ENCODE data around the gene DYNC1I1.

The DYNC1I1 gene

GRCh38 chr7:95925971-95926370 lies 153.6 kb downstream of the DYNC1I1 start:
- Histone ChIP-seq H4K91ac (ENCODE audit: low read depth, low read length, poor library complexity) (no peak overlapping the region), H3K27me3 (ENCODE audit: control insufficient read depth in 3 of 3, insufficient read depth in 3 of 3, low read depth in 1 of 3, low read length in 3 of 3) (peaks cover 0 to 7% (median 0%) of the 10 kb centered on the region in 3 experiments), H3K9ac (ENCODE audit: low read depth, low read length, poor library complexity) (no peak overlapping the region), H3K4me3 (ENCODE audit: low read length in 2 of 2) (no peak overlapping the region), H3K79me1 (ENCODE audit: low read depth, low read length) (no peaks in the 10 kb centered on the region), H3K9me3 (replicated peaks in 1 of 2; ENCODE audit: control insufficient read depth in 2 of 2, insufficient read depth in 1 of 2, low read depth in 1 of 2, low read length in 2 of 2) (no peaks in the 10 kb centered on the region), H2BK15ac (ENCODE audit: low read length) (no peak overlapping the region), H2BK5ac (ENCODE audit: low read length) (no peak overlapping the region), H2AK5ac (ENCODE audit: low read depth, low read length) (no peak overlapping the region), H3K4me1 (ENCODE audit: control insufficient read depth in 2 of 2, insufficient read depth in 1 of 2, low read depth in 1 of 2, low read length in 2 of 2) (no peaks in the 10 kb centered on the region), H3K27ac (replicated peaks; ENCODE audit: low read length) (no peak overlapping the region), H3K23ac (ENCODE audit: low read depth, low read length, poor library complexity) (no peak overlapping the region), H3K18ac (ENCODE audit: low read length) (no peak overlapping the region), H2AFZ (ENCODE audit: low read length) (no peak overlapping the region), H3K4me2 (ENCODE audit: insufficient read depth, low read length, poor library complexity, severe bottlenecking) (no peak overlapping the region), H3K4ac (ENCODE audit: low read length) (no peak overlapping the region), H2BK120ac (ENCODE audit: low read depth, low read length) (no peak overlapping the region), H4K8ac (ENCODE audit: low read depth, low read length) (no peak overlapping the region), H3K36me3 (replicated peaks in 1 of 2; ENCODE audit: control insufficient read depth in 2 of 2, insufficient read depth in 2 of 2, low read length in 2 of 2) (no peaks in the 10 kb centered on the region), H3K14ac (ENCODE audit: low read length) (no peak overlapping the region), H2BK12ac (ENCODE audit: low read length) (no peak overlapping the region)
- DNase-seq (ENCODE audit: low spot score): no peak

- no peak for DNase-seq (ENCODE audit: low spot score)
- H3K27me3 ChIP-seq (ENCODE audit: control insufficient read depth in 3 of 3, insufficient read depth in 3 of 3, low read depth in 1 of 3, low read length in 3 of 3): peaks cover 0 to 7% (median 0%) of the 10 kb centered on the region in 3 experiments
These were observed 155.4 kb downstream of the DYNC1I1 start for GRCh38 chr7:95927756-95928155.

GRCh38 chr7:95929710-95930280 lies 157.4 kb downstream of the DYNC1I1 start:
- Histone ChIP-seq H2BK120ac (ENCODE audit: low read depth, low read length) (no peak overlapping the region), H2AK5ac (ENCODE audit: low read depth, low read length) (no peak overlapping the region), H2BK15ac (ENCODE audit: low read length) (no peak overlapping the region), H3K27ac (replicated peaks; ENCODE audit: low read length) (no peak overlapping the region), H2BK12ac (ENCODE audit: low read length) (no peak overlapping the region), H3K4ac (ENCODE audit: low read length) (no peak overlapping the region), H3K9me3 (replicated peaks in 1 of 2; ENCODE audit: control insufficient read depth in 2 of 2, insufficient read depth in 1 of 2, low read depth in 1 of 2, low read length in 2 of 2) (no peaks in the 10 kb centered on the region), H2AFZ (ENCODE audit: low read length) (no peak overlapping the region), H3K36me3 (replicated peaks in 1 of 2; ENCODE audit: control insufficient read depth in 2 of 2, insufficient read depth in 2 of 2, low read length in 2 of 2) (no peaks in the 10 kb centered on the region), H3K23ac (ENCODE audit: low read depth, low read length, poor library complexity) (no peak overlapping the region), H4K8ac (ENCODE audit: low read depth, low read length) (no peak overlapping the region), H3K9ac (ENCODE audit: low read depth, low read length, poor library complexity) (no peak overlapping the region), H3K79me1 (ENCODE audit: low read depth, low read length) (no peaks in the 10 kb centered on the region), H3K18ac (ENCODE audit: low read length) (no peak overlapping the region), H3K4me1 (ENCODE audit: control insufficient read depth in 2 of 2, insufficient read depth in 1 of 2, low read depth in 1 of 2, low read length in 2 of 2) (no peaks in the 10 kb centered on the region), H3K4me2 (ENCODE audit: insufficient read depth, low read length, poor library complexity, severe bottlenecking) (no peak overlapping the region), H4K91ac (ENCODE audit: low read depth, low read length, poor library complexity) (no peak overlapping the region), H3K14ac (ENCODE audit: low read length) (no peak overlapping the region), H2BK5ac (ENCODE audit: low read length) (no peak overlapping the region), H3K27me3 (ENCODE audit: control insufficient read depth in 3 of 3, insufficient read depth in 3 of 3, low read depth in 1 of 3, low read length in 3 of 3) (peaks cover 0 to 7% (median 0%) of the 10 kb centered on the region in 3 experiments), H3K4me3 (ENCODE audit: low read length in 2 of 2) (no peak overlapping the region)
- no CpG with 5 or more reads among the region's 1 CpG for WGBS, 2 donors (ENCODE audit: extremely low coverage in 2 of 2, insufficient read length in 2 of 2, insufficient replicate concordance in 1 of 2)
- DNase-seq (ENCODE audit: low spot score): no peak

More at GRCh38 chr7:95927756-95928155, 155.4 kb downstream of the DYNC1I1 start:
- no peak overlapping the region for H3K4me3 ChIP-seq (ENCODE audit: low read length in 2 of 2)
- H2AK5ac ChIP-seq (ENCODE audit: low read depth, low read length): no peak overlapping the region
- H3K9ac ChIP-seq (ENCODE audit: low read depth, low read length, poor library complexity): no peak overlapping the region
- no peaks in the 10 kb centered on the region for H3K36me3 ChIP-seq (replicated peaks in 1 of 2; ENCODE audit: control insufficient read depth in 2 of 2, insufficient read depth in 2 of 2, low read length in 2 of 2)
- no peak overlapping the region for H2BK15ac ChIP-seq (ENCODE audit: low read length)
- H3K4ac ChIP-seq (ENCODE audit: low read length): no peak overlapping the region
- H4K91ac ChIP-seq (ENCODE audit: low read depth, low read length, poor library complexity): no peak overlapping the region
- no peak overlapping the region for H2BK120ac ChIP-seq (ENCODE audit: low read depth, low read length)
- no peaks in the 10 kb centered on the region for H3K4me1 ChIP-seq (ENCODE audit: control insufficient read depth in 2 of 2, insufficient read depth in 1 of 2, low read depth in 1 of 2, low read length in 2 of 2)
- H2BK12ac ChIP-seq (ENCODE audit: low read length): no peak overlapping the region
- no peak overlapping the region for H2BK5ac ChIP-seq (ENCODE audit: low read length)
- H3K23ac ChIP-seq (ENCODE audit: low read depth, low read length, poor library complexity): no peak overlapping the region
- H3K27ac ChIP-seq (replicated peaks; ENCODE audit: low read length): no peak overlapping the region
- no peak overlapping the region for H3K18ac ChIP-seq (ENCODE audit: low read length)
- no peak overlapping the region for H3K14ac ChIP-seq (ENCODE audit: low read length)
- no peaks in the 10 kb centered on the region for H3K79me1 ChIP-seq (ENCODE audit: low read depth, low read length)
- no peak overlapping the region for H3K4me2 ChIP-seq (ENCODE audit: insufficient read depth, low read length, poor library complexity, severe bottlenecking)
- H4K8ac ChIP-seq (ENCODE audit: low read depth, low read length): no peak overlapping the region
- H3K9me3 ChIP-seq (replicated peaks in 1 of 2; ENCODE audit: control insufficient read depth in 2 of 2, insufficient read depth in 1 of 2, low read depth in 1 of 2, low read length in 2 of 2): no peaks in the 10 kb centered on the region
- WGBS, 2 donors (ENCODE audit: extremely low coverage in 2 of 2, insufficient read length in 2 of 2, insufficient replicate concordance in 1 of 2): no CpG with 5 or more reads among the region's 5 CpGs
- H2AFZ ChIP-seq (ENCODE audit: low read length): no peak overlapping the region

- Histone ChIP-seq H3K18ac (ENCODE audit: low read length) (no peak overlapping the region), H2BK120ac (ENCODE audit: low read depth, low read length) (no peak overlapping the region), H4K8ac (ENCODE audit: low read depth, low read length) (no peak overlapping the region), H4K91ac (ENCODE audit: low read depth, low read length, poor library complexity) (no peak overlapping the region), H3K9me3 (replicated peaks in 1 of 2; ENCODE audit: control insufficient read depth in 2 of 2, insufficient read depth in 1 of 2, low read depth in 1 of 2, low read length in 2 of 2) (no peaks in the 10 kb centered on the region), H2AK5ac (ENCODE audit: low read depth, low read length) (no peak overlapping the region), H3K14ac (ENCODE audit: low read length) (no peak overlapping the region), H3K79me1 (ENCODE audit: low read depth, low read length) (no peaks in the 10 kb centered on the region), H2BK12ac (ENCODE audit: low read length) (no peak overlapping the region), H3K27me3 (ENCODE audit: control insufficient read depth in 3 of 3, insufficient read depth in 3 of 3, low read depth in 1 of 3, low read length in 3 of 3) (peaks cover 0 to 4% (median 0%) of the 10 kb centered on the region in 3 experiments), H3K9ac (ENCODE audit: low read depth, low read length, poor library complexity) (no peak overlapping the region), H3K23ac (ENCODE audit: low read depth, low read length, poor library complexity) (no peak overlapping the region), H3K27ac (replicated peaks; ENCODE audit: low read length) (no peak overlapping the region), H2BK5ac (ENCODE audit: low read length) (no peak overlapping the region), H3K4me2 (ENCODE audit: insufficient read depth, low read length, poor library complexity, severe bottlenecking) (no peak overlapping the region), H3K36me3 (replicated peaks in 1 of 2; ENCODE audit: control insufficient read depth in 2 of 2, insufficient read depth in 2 of 2, low read length in 2 of 2) (no peaks in the 10 kb centered on the region), H3K4ac (ENCODE audit: low read length) (no peak overlapping the region), H2AFZ (ENCODE audit: low read length) (no peak overlapping the region), H3K4me3 (ENCODE audit: low read length in 2 of 2) (no peak overlapping the region), H3K4me1 (ENCODE audit: control insufficient read depth in 2 of 2, insufficient read depth in 1 of 2, low read depth in 1 of 2, low read length in 2 of 2) (no peaks in the 10 kb centered on the region), H2BK15ac (ENCODE audit: low read length) (no peak overlapping the region)
- no peak for DNase-seq (ENCODE audit: low spot score)
- WGBS, 2 donors (ENCODE audit: extremely low coverage in 2 of 2, insufficient read length in 2 of 2, insufficient replicate concordance in 1 of 2): no CpG with 5 or more reads among the region's 6 CpGs
These were observed 159.3 kb downstream of the DYNC1I1 start for GRCh38 chr7:95931460-95932232.
